ENCODE data around the gene KCNN1.

- TF ChIP-seq, protein P1, sequence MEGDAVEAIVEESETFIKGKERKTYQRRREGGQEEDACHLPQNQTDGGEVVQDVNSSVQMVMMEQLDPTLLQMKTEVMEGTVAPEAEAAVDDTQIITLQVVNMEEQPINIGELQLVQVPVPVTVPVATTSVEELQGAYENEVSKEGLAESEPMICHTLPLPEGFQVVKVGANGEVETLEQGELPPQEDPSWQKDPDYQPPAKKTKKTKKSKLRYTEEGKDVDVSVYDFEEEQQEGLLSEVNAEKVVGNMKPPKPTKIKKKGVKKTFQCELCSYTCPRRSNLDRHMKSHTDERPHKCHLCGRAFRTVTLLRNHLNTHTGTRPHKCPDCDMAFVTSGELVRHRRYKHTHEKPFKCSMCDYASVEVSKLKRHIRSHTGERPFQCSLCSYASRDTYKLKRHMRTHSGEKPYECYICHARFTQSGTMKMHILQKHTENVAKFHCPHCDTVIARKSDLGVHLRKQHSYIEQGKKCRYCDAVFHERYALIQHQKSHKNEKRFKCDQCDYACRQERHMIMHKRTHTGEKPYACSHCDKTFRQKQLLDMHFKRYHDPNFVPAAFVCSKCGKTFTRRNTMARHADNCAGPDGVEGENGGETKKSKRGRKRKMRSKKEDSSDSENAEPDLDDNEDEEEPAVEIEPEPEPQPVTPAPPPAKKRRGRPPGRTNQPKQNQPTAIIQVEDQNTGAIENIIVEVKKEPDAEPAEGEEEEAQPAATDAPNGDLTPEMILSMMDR (IDR thresholded peaks at IDR 0.05), result no peak
- TF ChIP-seq EZH2phosphoT487 (IDR thresholded peaks at IDR 0.05), result no peak
Observed at GRCh38 chr19:17922138-17922537, 44.8 kb upstream of the KCNN1 start.
